ENCODE measurements around the gene SLC12A7.

- TF ChIP-seq POLR2A (IDR thresholded peaks at IDR 0.05; ENCODE audit: low read depth, low read length): no peak
- no peak for TF ChIP-seq TAF1 (IDR thresholded peaks at IDR 0.05; ENCODE audit: borderline replicate concordance, low read depth, low read length)
- no peak for TF ChIP-seq POLR2AphosphoS5 (IDR thresholded peaks at IDR 0.05; ENCODE audit: low read depth, low read length)
Measured at GRCh38 chr5:1044117-1044516, 67.7 kb downstream of the SLC12A7 start.
